ENCODE measurements around the gene THYN1.

- TF ChIP-seq CTCF (IDR thresholded peaks at IDR 0.05) (no peak), POLR2A (IDR thresholded peaks at IDR 0.05) (no peak), EP300 (IDR thresholded peaks at IDR 0.05) (no peak)
Observed at GRCh38 chr11:134291196-134291595, 38.0 kb upstream of the THYN1 start.

All from ovary (tissue), 3 donors.